Stomach (tissue), 9 donors: ENCODE data around the gene ANKRD40. TPM values are rescaled to one million over a fixed set of nuclear protein-coding genes. Genes with fewer than 3 reads are reported as not detected.
"Not testable (repeated sequence)": the region's sequence is repeated elsewhere in the genome, so short reads cannot be mapped to it uniquely, and the experiment has no call there.

Experiments
- DNase-seq, 2 donors: peaks; one replicate each; pipeline versions ENCODE4 v3.0.0 to v3.0.0-alpha.2; 2013 to 2019
- H3K27ac ChIP-seq, 5 donors: fragments of 200-600 bp in 4 of 5; sonication (generic) in 4 of 5; one replicate each; pipeline ENCODE4 v1.5.1; 2013 to 2019; ENCODE audit warnings: mild to moderate bottlenecking in 1 of 5, moderate library complexity in 1 of 5
- H3K27me3 ChIP-seq, 3 donors: fragments of 200-600 bp; sonication (generic); one replicate each; pipeline ENCODE4 v1.5.1; 2017 to 2019; ENCODE audit warnings: mixed run types in 1 of 3
- H3K36me3 ChIP-seq, 4 donors: fragments of 200-600 bp; sonication (generic); 1 replicate in 3 of 4; 2 replicates in 1 of 4; pipeline ENCODE4 v1.5.1; 2016 to 2019
- H3K4me1 ChIP-seq, 4 donors: fragments of 200-600 bp; sonication (generic); one replicate each; pipeline ENCODE4 v1.5.1; 2016 to 2019
- H3K4me3 ChIP-seq, 4 donors: fragments of 200-600 bp; sonication (generic) in 3 of 4; one replicate each; pipeline ENCODE4 v1.5.1; 2016 to 2019; ENCODE audit warnings: mild to moderate bottlenecking in 1 of 4
- H3K9me3 ChIP-seq, 4 donors: fragments of 200-600 bp; sonication (generic); one replicate each; pipeline ENCODE4 v1.5.1; 2016 to 2019
- CTCF ChIP-seq, 7 experiments: fragments of 450-650 bp in 4 of 7; fragments of 200-600 bp in 3 of 7; sonication (generic) in 3 of 7; IDR thresholded peaks; one replicate each; pipeline ENCODE4 v1.5.1; 2016 to 2019; ENCODE audit warnings: antibody characterized with exemption in 7 of 7, control low read depth in 2 of 7, mild to moderate bottlenecking in 1 of 7
- EP300 ChIP-seq: sonication (generic); formaldehyde crosslinking; IDR thresholded peaks from one replicate; pipeline ENCODE4 v1.6.1; 2017; ENCODE audit warnings: antibody characterized with exemption
- POLR2A ChIP-seq, 4 donors: fragments of 450-650 bp; IDR thresholded peaks; one replicate each; pipeline ENCODE4 v1.6.1; 2016; ENCODE audit warnings: antibody characterized with exemption in 4 of 4, control low read depth in 2 of 4, mild to moderate bottlenecking in 1 of 4, moderate library complexity in 1 of 4
- POLR2AphosphoS5 ChIP-seq, 3 donors: sonication (generic); formaldehyde crosslinking; IDR thresholded peaks; one replicate each; pipeline ENCODE4 v1.6.1; 2016; ENCODE audit warnings: antibody characterized with exemption in 3 of 3
- WGBS, 5 donors: extraction: QIAGEN DNeasy Blood & Tissue Kit in 3 of 5; methylation state at CpG; one replicate each; pipeline versions ENCODE4 v1.1.5 to v1.1.7; 2013 to 2018; 5-methylcytosine and 5-hydroxymethylcytosine counted together
- intact Hi-C: fragments of 100-400 bp; cut with DNase I; formaldehyde crosslinking; loops from one replicate; pipeline ENCODE4 v1.15.1; 2023; ENCODE audit warnings: low total_unique reads
- polyA plus RNA-seq, 3 donors: library from polyadenylated mRNA; stranded (reverse); fragments of 200-250 nt; gene quantifications; one replicate each; pipeline ENCODE4 v1.2.3, GENCODE V29; 2013
- total RNA-seq, 5 donors: library from RNA; depleted of rRNA; stranded (reverse); fragments of >200 nt; gene quantifications; one replicate each; pipeline versions ENCODE4 v1.1.0 to v1.2.3, GENCODE V29; 2014 to 2016
- donor health status: healthy with polysubstance abuse.
- donor health status: Bipolar disorder and iron deficiency.
- donor health status: healthy.

The ANKRD40 gene
- total and polyA plus RNA-seq, 8 donors, result 7.5 to 36.6 (median 19.9) TPM

DNA sequence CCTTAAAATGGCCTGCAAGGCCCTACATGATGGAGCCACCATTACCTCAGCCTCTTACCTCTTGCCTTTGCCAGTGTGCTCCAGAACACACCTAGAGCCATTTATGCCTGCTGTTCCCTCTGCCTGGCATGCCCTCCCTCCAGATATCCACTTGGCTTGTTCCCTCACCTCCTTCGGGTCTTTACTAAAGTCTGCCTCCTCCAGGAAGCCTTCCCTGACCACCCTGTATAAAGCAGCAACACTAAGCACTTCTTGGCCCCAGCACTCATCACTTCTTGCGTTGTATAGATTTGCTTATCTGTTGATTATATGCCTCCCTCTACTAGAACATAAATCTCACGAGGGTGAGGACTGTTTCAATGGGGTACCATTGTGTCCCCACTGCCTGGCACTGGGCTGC lies 25.3 kb downstream of the ANKRD40 start:
- Histone ChIP-seq H3K27ac (peak overlapping the region in 2 of 5 donors; percentile 16 to 89), H3K36me3 (peaks cover 0 to 22% (median 12%) of the 10 kb centered on the region in 4 donors), H3K9me3 (no peaks in the 10 kb centered on the region), H3K4me1 (peaks cover 42 to 66% (median 53%) of the 10 kb centered on the region in 4 donors), H3K27me3 (no peaks in the 10 kb centered on the region), H3K4me3 (no peak overlapping the region)
- intact Hi-C loops, result no loop called here
- 51 to 66% (median 60%) methylated on average over 3 of the region's 3 CpGs for WGBS, 5 donors
- TF ChIP-seq POLR2A (IDR thresholded peaks at IDR 0.05) (no peak), CTCF (IDR thresholded peaks at IDR 0.05) (no peak)
- no peak for DNase-seq

- H3K27ac ChIP-seq, result peak overlapping the region in 4 of 5 donors; percentile 42 to 70 (median 54)
Measured at GRCh38 chr17:50681263-50682200, 26.2 kb downstream of the ANKRD40 start.

GRCh38 chr17:50680543-50681262 lies 27.0 kb downstream of the ANKRD40 start:
- DNase-seq, intact Hi-C loops, H3K4me3 ChIP-seq, H3K27me3 ChIP-seq, H3K9me3 ChIP-seq: not testable (repeated sequence)
- 69 to 77% (median 71%) methylated on average over 12 of the region's 12 CpGs for WGBS, 5 donors
- Histone ChIP-seq H3K27ac (peak overlapping the region in 4 of 5 donors; percentile 42 to 70 (median 54)), H3K4me1 (peaks cover 25 to 54% (median 40%) of the 10 kb centered on the region in 4 donors), H3K36me3 (peaks cover 0 to 33% (median 19%) of the 10 kb centered on the region in 4 donors)

More at GRCh38 chr17:50681263-50682200, 26.2 kb downstream of the ANKRD40 start:
- no peaks in the 10 kb centered on the region for H3K27me3 ChIP-seq
- WGBS, 5 donors, result 61 to 67% (median 63%) methylated on average over 27 of the region's 27 CpGs
- TF ChIP-seq EP300 (no peak), CTCF (IDR thresholded peaks at IDR 0.05) (peak in 4 of 7 experiments; percentile 14 to 65 (median 46)), POLR2A (IDR thresholded peaks at IDR 0.05) (no peak), POLR2AphosphoS5 (IDR thresholded peaks at IDR 0.05) (peak in 1 of 3 donors; percentile 37)
- no peaks in the 10 kb centered on the region for H3K9me3 ChIP-seq
- intact Hi-C loops, result no loop called here
- no peak overlapping the region for H3K4me3 ChIP-seq
- H3K4me1 ChIP-seq, result peaks cover 33 to 57% (median 43%) of the 10 kb centered on the region in 4 donors
- DNase-seq, result peak in 1 of 2 donors; percentile 89
- H3K36me3 ChIP-seq, result peaks cover 0 to 28% (median 16%) of the 10 kb centered on the region in 4 donors

DNA sequence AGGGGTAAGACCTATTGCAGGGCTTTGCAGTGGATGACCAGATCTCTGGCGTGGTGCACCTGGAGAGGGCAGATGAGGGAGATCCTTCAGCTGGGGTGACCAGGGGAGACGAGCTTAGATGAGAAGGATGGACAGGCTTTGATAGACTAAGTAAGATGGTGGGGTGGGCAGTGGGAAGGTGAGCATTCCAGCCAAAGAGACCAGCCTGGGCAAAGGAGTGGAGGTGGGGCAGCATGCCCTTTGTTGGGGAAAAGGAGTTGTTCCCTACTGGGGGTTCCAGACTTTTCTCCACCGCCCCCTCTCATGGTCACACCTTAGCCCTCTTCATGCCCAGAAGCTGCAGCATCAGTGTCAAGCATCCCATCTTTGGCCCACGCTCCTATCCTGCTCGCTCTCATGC lies 27.6 kb downstream of the ANKRD40 start:
- Histone ChIP-seq H3K27ac (no peak overlapping the region), H3K36me3 (peaks cover 0 to 38% (median 19%) of the 10 kb centered on the region in 4 donors), H3K4me3 (no peak overlapping the region), H3K27me3 (no peaks in the 10 kb centered on the region), H3K9me3 (no peaks in the 10 kb centered on the region), H3K4me1 (peaks cover 21 to 54% (median 42%) of the 10 kb centered on the region in 4 donors)
- intact Hi-C loops, result no loop called here
- no peak for DNase-seq
- TF ChIP-seq CTCF (IDR thresholded peaks at IDR 0.05) (no peak), POLR2A (IDR thresholded peaks at IDR 0.05) (no peak), POLR2AphosphoS5 (IDR thresholded peaks at IDR 0.05) (no peak), EP300 (no peak)
- 94 to 97% (median 96%) methylated on average over 5 of the region's 5 CpGs for WGBS, 5 donors
